Hematopoietic multipotent progenitor cell treated with erythropoietin and hydrocortisone succinate and interleukin-3 and kit ligand, for 17 days (in vitro differentiated cells): Measurements from ENCODE around the gene TTLL11.
"Not testable (repeated sequence)": the region's sequence is repeated elsewhere in the genome, so short reads cannot be mapped to it uniquely, and the experiment has no call there.

ENCODE experiments used
- DNase-seq: peaks from one replicate; pipeline ENCODE4 v3.0.0-alpha.2; 2015; ENCODE audit warnings: low spot score

TTLL11 gene

DNA sequence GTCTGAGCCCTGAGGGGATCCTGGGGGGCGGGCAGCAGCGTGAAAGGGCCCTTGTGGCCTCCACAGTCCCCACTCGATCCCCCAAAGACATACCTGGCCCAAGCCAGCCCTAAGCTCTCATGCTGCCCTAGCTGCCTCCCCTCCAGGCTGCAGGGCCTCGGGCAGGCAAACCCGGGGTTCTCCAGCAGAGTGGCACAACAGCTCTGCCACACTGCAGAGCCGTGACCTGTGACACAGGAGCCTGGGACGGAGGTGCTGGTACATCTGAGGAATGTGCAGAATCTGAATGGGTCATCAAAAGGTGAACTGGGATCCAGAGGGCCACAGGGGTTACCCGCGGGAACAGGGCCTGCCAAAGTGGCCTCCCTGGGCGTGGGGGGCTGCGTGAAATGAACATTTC, 278.5 kb downstream of the TTLL11 start:
- no peak for DNase-seq

DNA sequence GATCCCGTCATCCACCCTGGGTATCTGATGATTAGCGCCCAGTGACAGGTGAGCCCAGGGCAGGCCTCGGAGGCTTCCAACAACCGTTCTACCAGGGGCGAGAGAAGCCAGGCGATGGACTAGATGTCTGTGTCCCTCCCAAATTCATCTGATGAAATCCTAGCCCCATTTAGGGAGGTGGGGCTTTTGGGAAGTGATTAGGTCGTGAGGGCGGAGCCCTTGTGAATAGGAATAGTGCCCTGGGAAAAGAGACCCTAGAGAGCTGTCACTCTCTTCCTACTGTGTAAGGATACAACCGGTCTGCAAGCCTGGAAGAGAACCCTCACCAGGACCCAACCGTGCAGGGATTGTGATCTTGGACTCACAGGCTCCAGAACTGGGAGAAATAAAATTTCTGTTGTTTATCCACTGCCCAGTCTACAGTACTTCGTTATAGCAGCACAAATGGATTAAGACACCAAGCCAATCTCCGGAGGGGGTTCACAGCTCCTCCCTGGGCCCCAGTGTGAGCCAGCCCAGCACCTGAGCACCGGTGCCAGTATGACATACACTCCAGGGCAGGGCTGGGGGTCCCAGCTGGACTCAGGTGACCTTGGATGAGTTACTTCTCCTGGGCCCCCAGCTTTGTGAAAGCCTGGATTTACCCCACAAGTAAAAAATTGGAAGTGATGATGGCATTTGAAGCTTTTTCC, 279.4 kb downstream of the TTLL11 start:
- DNase-seq: no peak

DNA sequence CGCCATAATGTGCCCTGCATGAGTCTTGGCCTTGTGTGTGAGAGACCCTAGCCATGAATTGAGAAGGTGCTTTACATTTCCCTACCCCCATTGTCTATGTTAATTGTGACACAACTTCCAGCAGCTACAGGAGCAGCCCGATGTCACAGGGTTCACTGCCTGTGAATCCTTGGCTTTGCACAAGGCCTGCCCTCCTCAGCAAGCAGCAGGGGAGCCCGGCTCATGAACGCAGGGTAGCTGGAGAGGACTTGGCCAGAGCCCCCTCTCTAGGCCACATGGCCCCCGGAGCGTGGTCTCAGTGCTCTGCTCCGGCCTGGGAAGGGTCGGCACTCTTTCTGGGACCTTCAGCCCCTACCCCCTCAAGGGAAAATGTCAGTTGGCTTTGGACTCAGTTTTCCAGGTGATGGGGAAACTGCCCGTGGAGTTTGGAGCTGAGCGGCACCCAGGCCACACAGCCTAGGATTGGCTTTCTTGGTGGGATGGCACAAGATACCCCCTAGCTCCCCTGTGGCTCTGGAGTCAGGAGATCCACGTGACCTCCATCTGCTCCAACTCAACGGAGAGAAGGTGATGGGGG, 280.9 kb downstream of the TTLL11 start:
- DNase-seq: no peak

DNA sequence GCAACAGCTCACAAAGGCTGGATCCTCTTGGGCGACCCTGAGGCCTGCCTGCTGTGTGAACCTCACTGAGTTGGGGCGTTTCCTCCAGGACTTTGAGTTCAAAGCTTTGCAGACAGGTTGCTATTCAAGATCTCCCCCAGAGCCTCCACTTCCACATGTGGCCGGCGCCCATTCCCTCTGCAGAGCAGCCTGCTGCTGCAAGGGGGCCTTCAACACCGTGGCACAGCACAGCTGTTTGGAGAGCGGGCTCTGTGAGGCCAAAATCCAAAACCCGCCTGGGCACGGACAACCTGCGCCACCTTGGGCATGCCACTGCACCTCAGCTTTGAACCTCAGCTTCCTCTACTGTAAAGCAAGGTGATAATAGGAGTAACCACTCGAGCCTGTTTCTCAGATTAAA, 281.4 kb downstream of the TTLL11 start:
- DNase-seq: no peak

DNA sequence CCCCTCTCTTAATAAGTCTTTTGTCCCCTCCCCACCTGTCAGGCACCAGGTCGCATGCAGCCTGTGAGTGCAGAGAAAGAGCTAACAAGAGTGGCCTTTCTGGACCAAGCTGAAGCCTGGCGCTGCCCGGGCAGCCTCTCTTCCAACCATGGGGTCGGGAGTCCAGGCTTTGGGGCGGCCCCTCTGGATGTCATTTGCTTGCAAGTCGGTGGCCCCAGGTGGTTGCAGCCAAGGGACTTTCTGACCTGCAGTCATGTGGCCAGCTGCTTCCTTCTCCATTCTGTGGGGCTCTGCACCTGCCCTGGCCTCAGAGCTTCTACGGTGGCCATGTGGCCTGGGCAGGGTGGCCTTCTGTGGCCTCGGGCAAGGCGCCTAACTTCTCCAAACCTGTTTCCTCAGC, 282.0 kb downstream of the TTLL11 start:
- no peak for DNase-seq

DNA sequence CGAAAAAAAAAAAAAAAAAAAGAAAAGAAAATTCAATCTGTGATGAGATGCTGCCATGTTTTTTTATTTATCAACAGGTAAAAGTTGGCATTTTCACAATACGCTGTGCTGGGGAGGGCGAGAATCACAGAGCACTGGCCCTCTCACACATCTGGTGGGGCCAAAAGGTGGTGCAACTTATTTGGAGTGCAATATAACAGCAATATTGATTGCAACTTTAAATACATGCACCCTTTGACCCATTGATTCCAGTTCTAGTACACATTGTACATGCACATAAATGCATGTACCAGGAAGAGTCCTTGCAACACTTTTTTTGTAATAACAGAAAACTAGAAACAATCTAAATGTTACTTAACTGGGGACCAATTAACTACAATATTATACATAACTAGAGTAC, 282.6 kb downstream of the TTLL11 start:
- no peak for DNase-seq

DNA sequence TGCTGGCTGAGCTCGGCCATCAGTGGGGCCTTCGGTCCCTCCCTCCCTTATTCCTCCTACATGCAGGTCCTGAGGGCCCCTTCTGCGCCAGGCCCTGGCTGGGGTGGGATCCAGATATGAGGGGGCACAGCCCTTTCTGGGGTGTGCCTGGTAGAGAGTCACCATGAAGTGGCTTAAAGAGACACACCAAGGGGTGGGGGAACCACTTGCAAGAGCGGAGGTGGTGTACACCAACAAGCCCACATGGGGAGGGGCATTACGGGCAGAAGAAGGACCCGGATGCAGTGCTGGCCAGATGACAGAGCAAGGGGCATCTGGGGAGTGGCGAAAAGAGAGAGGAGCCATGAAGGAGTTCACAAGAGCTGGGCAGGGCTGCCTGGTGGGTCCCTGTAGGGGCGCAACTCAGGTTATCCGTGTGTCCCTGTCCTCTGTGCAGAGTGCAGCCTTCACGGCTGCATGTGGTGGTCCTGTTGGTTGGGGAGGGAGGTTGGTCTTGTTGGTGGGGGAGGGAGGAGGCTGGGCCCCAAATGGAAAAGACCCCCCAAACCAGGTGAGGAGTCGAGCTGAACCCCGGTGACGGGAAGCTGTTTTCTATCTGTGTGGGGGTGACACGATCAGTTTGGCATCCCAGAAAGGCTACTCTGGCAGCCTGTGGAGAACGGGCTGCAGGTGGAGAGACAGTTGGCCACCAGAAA, 283.6 kb downstream of the TTLL11 start:
- DNase-seq: no peak

DNA sequence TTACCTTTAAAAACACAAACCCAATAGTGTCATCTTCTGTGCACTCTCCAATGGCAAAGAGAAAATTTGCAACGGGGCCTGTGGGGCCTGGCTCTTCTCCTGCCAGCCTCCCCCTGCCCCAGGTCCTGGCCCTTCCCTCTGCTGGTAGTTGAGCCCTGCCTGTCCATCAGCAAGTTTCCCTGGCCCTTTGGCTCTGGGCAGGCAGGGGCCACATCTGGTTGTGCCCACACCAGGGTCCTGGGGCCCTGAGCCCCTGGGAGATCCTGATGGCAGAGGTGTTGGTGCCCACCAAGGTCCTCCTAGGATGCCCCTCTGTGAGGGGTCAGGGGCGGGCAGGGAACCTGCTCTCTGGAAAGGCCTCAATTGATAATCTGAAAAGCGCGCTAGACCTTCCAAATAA, 284.3 kb downstream of the TTLL11 start:
- DNase-seq: no peak

DNA sequence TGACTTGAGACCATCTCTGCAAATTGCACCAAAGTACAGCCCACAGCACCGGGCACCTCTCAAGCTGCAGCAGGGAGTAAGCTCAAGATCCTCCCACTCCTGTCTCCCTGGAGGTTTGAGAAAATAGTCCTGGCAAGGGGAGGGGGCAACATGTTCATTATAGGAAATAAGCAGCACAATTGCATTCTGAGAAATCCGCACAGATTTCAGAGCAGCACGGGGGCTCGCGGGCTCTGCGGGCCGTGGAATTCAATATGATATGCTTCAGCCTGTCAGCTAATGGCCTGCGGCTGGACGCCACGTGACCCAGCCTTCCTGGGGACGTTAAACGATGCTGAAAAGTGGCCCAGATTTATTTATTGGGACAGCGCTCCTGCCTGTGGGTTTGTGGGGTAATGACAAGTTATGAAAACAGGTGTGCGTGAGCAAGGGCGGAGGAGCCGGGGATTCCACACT, 285.3 kb downstream of the TTLL11 start:
- no peak for DNase-seq

DNA sequence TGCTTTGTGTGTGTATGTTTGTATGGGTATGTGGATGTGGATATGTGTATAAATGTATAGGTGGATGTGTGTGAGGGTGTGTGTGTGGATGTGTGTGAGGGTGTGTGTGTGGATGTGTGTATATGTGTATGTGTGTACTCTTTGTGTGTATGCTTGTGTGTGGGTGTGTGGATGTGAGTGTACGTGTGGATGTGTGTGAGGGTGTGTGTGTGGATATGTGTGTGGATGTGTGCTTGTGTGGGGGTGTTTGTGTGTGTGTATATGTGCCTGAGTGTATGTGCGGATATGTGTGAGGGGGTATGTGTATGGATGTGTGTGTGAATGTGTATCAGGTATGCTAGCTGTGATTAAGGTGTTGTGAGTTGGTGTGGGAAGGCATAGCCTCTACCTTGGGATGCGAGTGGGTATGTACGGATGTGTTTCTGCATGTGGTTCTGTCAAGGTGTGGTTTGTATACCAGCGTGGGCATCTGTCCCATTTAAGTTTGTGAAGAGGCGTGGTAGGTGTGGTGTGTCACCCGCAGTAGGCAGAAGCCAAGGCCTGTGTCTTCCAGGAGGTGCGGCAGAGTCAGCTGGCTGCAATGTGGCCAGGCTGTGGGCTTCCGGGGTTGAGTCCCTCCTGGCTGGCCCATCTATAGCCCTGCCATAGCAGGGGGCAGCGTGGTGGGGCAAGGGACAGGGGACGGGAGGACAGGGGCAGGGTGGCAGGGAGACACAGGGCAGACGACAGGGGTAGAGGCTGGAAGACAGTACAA, 285.9 kb downstream of the TTLL11 start:
- no peak for DNase-seq

DNA sequence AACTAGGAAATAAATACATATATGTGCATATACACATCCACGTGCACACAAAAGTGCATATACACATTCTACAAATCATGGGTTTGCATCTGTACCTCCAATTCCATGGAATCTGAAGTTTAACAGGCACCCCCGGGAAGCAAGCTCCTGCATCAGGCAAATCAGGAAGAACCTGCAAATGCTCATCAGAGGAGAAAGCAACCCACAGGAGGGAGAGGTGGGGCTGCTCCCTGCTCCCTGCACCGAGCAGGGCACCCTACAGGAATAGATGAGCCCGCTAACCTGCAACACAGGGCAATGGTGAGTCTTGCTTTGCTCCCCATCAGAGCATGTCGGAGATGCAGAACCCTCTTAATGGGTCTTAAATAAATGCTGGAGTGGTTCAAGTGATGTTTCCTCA, 290.4 kb downstream of the TTLL11 start:
- no peak for DNase-seq

DNA sequence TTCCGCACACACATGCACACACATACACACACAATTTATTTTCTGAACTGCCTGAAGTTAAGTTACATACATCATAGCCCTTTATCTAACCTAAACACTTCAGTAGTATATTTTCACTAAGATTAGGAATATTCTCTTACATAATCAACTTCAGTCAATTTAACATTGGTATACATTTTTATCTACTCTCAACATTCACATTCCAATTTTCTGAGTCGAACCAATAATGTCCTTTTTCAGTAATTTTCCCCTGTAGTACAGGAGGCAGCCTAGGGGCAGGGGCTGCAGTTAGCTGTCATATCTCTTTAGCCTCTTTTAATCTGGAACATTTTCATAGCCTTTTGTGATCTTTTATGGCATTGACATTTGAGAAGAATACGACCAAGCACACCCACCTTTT, 291.5 kb downstream of the TTLL11 start:
- no peak for DNase-seq

DNA sequence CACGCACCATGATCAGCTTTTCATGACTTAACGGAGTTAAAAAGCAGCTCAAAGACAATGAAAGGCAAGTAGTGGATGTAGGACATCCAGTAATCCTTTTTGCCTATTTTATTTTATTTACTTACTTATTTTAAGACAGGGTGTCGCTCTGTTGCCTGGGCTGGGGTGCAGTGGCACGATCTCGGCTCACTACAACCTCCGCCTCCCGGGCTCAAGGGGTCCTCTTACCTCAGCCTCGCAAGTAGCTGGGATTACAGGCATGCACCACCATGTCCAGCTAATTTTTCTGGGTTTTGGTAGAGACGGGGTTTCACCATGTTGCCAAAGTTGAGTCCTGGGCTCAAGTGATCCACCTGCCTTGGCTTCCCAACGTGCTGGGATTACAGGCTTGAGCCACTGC, 292.7 kb downstream of the TTLL11 start:
- no peak for DNase-seq

DNA sequence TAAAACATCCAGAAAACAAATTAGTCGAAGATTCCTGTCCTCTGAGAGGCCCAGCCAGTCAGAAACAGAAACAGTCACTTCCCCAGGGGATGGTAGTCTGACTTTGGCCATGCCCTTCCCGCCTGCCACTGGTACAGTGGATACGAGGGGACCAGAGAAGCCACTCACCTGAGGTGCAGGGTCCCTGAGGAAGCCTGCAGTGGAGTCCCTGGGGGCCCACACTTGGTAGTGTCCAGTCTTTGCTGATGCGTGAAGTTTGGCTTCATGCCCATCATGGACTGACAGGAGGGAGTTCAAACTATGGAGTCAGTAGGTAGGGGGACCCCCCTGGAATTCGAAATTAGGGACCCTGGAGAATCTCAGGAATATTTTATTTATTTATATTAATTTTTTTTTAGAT, 294.2 kb downstream of the TTLL11 start:
- DNase-seq: no peak

DNA sequence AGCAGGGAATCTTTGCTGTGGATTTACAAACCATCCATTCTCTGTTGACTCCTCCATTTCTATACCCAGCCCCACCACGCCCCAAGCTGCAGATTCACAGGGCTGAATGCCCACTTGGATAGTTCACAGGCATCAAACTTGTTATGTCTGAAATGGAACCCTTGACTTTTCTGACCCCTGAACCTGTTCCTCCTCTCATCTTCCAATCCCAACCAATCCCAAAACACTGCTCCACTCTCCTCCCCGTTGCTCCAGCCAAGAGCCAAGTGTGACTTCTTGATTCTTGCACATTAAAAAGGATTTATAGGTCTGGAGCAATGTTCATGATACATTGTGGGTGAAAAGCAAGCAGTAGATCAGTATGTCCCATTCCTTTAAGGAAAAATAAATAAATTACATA, 296.0 kb downstream of the TTLL11 start:
- no peak for DNase-seq

DNA sequence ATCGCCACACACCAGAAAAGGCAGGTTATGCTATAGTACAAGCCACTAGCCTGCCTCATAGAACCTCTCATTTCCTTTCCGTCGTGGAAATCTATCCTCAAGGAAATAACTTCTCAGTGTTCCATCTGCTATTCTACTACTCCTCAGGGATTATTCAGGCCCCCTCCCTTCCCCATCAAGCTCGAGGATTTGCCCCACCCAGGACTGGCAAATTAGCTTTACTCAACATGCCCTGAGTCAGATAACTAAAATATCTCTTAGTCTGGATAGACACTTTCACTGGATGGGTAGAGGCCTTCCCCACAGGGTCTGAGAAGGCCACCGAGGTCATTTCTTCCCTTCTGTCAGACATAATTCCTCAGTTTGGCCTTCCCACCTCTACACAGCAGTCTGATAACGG, 298.8 kb downstream of the TTLL11 start:
- DNase-seq: not testable (repeated sequence)

DNA sequence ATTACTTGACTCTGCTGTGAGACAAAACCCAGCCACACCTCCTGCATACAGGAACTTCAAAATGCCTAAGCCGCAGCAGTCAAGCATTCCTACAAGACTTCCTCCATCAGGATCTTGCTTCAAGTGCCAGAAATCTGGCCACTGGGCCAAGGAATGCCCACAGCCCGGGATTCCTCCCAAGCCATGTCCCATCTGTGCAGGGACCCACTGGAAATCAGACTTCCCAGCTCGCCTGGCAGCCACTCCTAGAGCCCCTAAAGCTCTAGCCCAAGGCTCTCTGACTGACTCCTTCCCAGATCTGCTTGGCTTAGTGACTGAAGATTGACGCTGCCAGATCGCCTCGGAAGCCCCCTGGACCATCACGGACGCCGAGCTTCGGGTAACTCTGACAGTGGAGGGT, 300.6 kb downstream of the TTLL11 start:
- not testable (repeated sequence) for DNase-seq

DNA sequence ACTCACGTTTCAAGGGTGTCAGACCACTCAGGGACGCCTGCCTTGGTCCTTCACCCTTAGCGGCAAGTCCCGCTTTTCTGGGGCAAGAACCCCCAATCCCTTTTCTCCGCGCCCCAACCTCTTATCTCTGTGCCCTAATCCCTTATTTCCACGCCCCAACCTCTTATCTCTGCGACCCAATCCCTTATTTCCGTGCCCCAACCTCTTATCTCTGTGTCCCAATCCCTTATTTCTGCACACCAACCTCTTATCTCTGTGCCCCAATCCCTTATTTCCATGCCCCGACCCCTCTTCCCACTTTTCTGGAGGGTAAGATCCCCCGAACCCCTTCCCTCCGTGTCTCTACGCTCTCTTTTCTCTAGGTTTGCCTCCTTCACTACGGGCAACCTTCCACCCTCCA, 302.3 kb downstream of the TTLL11 start:
- no peak for DNase-seq

DNA sequence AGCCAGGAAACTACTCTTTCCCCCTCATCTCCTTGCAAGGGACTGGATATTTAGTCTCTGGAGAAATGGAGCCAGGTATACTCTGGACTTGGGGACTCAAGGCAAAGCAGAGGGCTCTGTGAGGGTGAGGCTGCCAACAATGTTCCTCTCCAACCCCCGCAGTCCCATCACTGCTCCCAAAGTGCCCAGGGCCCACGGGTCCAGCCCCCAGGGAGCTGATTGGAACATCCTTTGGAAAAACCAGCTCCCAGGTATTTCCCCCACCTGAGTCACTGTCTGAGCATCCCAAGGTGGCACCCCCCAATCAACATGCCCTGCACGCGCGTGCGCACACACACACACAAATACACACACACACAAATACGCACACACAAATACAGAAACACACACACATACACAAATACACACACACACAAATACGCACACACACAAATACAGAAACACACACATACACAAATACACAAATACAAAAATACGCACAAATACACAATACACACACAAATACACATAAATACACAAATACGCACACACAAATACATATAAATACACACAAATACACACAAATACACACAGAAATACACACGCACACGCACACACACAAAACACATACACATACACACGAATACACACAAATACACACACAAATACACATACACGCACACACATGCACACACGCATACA, 304.3 kb downstream of the TTLL11 start:
- no peak for DNase-seq

DNA sequence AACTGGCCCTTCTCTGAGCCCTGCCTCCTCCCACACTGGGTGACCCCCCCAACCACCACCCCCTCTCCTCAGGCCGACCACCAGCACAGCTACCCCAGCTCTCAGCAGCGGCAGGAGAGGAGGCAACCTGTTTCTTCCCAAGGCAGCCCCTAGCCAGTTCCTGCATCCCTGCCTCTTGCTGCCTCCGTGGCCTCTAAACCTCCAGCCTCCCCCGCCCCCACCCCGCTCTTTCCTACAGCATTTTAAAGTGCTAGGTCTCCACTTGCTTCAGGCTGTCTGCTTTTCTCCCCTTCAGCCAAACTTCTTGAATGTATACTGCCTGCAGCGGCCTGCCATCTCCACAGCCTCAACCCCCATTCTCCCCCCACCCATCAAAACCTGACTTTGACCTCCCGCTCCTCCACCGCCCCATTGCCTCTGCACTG, 306.1 kb downstream of the TTLL11 start:
- no peak for DNase-seq

DNA sequence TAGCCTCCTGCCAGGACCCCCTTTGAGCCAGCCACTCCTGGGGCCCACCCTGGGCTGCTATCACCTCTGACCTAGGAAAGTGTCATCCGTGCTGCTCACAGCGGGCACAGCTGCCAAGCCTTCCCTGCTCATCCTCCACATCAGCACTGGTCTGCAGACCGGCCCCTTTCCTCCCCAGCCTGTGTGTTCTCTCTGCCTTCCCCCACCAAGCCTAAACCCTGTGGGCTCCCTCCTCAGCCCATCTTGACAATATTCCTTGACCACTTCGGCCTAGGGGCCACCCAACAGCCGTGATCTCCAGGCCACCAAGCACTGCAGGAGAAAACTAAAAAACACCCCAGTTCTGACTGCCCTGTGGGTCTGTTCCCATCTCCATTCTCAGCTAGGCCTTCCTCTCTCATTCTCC, 306.6 kb downstream of the TTLL11 start:
- DNase-seq: no peak
